HFF-Myc (cell line): ENCODE measurements around the gene EXT2.

Experiments used
- DNase-seq: peaks from one replicate; pipeline ENCODE4 v3.0.0-alpha.2; 2011; ENCODE audit warnings: low read depth; ENCODE audit errors: extremely low read depth
- H3K4me3 ChIP-seq: replicated peaks from 2 replicates; pipeline ENCODE4 v1.5.1; 2011; ENCODE audit warnings: low read depth, mild to moderate bottlenecking, control low read depth, low read length
- TF ChIP-seq, protein P1 (sequence below): IDR thresholded peaks from 2 replicates; pipeline ENCODE4 v1.5.1; 2012; ENCODE audit warnings: mild to moderate bottlenecking, low read depth, low read length, control low read depth; ENCODE audit errors: missing control alignments

The EXT2 gene

DNA sequence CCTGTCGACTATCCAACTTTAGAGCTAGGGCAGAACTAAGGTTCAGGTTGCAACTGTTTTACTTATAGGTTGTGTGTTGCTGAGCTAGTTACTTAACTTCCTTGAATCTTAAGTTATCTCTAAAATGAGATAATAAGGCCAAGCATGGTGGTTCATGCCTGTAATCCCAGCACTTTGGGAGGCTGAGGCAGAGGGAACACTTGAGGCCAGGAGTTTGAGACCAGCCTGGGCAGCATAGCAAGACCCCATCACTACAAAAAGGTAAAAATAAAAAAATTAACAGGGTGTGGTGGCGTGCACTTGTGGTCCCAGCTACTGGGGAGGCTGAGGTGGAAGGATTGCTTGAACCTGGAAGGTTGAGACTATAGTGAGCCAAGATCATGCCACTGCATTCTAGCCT lies 27.3 kb upstream of the EXT2 start:
- TF ChIP-seq, protein P1, sequence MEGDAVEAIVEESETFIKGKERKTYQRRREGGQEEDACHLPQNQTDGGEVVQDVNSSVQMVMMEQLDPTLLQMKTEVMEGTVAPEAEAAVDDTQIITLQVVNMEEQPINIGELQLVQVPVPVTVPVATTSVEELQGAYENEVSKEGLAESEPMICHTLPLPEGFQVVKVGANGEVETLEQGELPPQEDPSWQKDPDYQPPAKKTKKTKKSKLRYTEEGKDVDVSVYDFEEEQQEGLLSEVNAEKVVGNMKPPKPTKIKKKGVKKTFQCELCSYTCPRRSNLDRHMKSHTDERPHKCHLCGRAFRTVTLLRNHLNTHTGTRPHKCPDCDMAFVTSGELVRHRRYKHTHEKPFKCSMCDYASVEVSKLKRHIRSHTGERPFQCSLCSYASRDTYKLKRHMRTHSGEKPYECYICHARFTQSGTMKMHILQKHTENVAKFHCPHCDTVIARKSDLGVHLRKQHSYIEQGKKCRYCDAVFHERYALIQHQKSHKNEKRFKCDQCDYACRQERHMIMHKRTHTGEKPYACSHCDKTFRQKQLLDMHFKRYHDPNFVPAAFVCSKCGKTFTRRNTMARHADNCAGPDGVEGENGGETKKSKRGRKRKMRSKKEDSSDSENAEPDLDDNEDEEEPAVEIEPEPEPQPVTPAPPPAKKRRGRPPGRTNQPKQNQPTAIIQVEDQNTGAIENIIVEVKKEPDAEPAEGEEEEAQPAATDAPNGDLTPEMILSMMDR: no peak
- DNase-seq: no peak

DNA sequence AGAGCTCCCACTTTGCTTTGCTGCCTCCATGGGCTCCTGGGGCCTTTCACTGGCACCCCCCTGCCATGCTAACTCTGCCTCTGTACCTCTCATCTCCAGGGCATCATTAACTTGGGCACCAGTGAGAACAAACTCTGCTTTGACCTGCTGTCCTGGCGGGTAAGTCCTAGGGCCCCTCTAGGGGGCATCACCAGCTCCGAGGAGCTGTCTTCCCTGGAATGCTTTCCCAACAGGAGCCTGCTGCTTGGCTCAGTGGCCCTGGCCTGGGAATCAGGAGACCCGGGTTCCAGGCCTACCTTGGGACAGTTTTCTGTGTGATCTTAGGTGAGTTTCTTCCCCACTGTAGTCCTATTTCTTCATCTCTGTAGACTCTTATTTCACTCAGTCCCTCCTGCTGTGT lies 24.3 kb upstream of the EXT2 start:
- H3K4me3 ChIP-seq: no peak overlapping the region
- no peak for DNase-seq
- TF ChIP-seq, protein P1: no peak

More for the DNA sequence above, 27.3 kb upstream of the EXT2 start:
- no peak overlapping the region for H3K4me3 ChIP-seq

DNA sequence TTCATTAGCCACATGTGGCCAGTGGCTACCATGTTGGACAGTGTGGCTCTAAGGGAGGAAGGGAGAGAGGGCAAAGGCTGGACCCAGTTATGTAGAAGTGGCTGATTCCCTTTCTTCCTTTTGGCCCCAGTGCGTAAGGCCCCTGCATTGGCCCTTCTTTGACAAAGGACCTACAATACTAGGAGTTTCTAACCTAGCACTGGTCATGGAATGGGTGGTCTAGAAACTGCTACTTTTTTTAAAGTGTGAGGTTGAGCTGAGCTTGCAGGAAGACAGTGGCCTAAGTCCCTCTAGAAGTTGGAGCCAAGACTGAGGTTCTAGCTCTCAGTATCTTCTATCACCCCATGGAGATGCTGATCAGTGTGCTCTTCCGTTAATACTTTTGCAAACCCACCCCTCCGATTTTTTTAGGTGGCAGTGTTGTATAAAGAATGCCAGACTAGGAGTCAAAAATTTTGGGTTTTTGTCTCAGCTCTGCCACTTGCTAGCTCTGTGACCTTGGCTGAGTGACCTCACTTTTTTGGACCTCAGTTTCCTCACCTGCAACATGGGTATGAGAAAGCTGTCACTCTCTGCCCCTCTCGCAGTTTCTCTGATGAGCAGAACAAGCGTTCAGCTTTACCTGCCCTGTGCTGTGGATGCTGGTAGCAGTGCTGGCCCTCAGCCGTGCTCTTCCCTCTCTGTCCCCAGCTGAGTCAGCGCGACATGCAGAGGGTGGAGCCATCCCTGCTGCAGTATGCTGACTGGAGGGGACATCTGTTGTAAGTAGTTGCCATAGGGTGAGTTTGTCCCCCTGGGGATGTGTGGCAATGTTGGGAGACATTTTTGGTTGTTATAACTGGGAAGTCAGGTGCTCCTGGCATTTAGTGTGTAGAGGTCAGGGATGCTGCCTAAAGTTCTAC lies 22.5 kb upstream of the EXT2 start:
- H3K4me3 ChIP-seq: no peak overlapping the region
- TF ChIP-seq, protein P1: no peak
- DNase-seq: no peak

DNA sequence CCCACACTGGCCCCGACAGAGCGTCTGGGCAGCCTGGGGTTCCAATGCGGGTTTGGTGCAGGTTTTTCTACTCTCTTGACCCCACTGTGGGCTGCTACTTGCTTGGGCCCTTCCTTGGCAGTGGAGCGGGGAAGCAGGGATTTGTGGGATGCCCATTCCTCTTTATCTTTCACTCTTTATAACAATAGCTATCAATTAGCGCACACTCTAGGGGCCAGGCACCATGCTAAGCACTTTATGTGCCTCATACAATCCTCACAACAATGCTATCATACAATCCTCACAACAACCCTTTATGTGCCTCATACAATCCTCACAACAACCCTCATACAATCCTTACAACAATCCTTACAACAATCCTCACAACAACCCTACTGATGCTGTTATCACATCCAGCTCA lies 16.7 kb upstream of the EXT2 start:
- TF ChIP-seq, protein P1: no peak
- no peak overlapping the region for H3K4me3 ChIP-seq
- no peak for DNase-seq

DNA sequence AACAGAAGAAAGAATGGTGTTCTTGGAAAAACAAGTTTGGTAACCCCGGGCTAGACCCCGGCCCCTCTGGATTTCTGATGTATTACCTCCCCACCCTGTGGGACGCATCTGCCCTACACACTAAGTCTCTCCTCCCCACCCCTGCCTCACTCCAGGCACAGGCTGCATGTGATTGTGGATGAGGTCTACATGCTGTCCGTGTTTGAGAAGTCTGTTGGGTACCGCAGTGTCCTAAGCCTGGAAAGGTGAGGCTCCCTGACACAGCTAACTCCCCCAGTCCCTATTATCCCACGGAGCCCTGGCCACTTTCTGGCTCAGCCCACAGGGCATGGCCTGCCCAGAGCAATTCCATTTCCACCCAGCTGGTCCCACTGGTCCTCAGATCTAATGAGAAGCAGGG lies 16.1 kb upstream of the EXT2 start:
- TF ChIP-seq, protein P1: no peak
- no peak for DNase-seq
- no peak overlapping the region for H3K4me3 ChIP-seq

DNA sequence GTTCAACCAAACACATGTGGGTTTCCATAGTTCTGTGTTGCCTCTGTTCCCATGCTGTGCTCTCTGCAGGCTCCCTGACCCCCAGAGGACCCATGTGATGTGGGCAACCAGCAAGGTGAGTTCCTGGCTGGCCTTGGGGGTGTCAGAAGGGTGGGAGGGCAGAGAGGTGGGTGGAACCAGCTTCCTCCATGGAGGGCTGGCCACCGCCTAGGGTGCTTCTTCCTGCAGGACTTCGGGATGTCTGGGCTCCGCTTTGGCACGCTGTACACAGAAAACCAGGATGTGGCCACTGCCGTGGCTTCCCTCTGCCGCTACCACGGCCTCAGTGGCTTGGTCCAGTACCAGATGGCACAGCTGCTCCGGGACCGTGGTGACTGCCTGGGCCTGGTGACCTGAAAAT lies 14.5 kb upstream of the EXT2 start:
- TF ChIP-seq, protein P1: no peak
- no peak for DNase-seq
- no peak overlapping the region for H3K4me3 ChIP-seq

DNA sequence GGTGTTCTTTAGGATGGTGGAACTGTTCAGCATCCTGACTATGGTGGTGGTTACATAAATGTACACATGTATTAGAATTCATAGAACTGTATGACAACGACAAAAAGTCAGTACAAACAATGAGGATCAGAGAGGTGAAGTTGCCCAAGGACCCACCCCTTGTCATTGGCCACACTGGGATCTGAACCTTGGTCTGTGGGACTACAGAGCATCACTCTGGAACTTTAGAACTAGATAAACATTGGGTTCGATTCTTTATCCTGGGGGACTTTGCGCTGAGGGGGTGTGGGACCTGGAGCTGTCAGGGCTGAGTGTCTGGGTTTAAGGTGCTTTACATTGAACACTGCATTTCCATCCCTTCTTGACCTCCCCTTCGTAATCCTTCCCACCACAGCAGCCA lies 12.8 kb upstream of the EXT2 start:
- no peak for DNase-seq
- TF ChIP-seq, protein P1: no peak
- H3K4me3 ChIP-seq: no peak overlapping the region
